Measurements from ENCODE around the gene ARHGAP24. TPM values are rescaled to one million over a fixed set of nuclear protein-coding genes. Genes with fewer than 3 reads are reported as not detected.

Gene ARHGAP24
- total RNA-seq, 4 donors from 2014 or later = 3.6 to 35.3 (median 7.2) TPM

DNA sequence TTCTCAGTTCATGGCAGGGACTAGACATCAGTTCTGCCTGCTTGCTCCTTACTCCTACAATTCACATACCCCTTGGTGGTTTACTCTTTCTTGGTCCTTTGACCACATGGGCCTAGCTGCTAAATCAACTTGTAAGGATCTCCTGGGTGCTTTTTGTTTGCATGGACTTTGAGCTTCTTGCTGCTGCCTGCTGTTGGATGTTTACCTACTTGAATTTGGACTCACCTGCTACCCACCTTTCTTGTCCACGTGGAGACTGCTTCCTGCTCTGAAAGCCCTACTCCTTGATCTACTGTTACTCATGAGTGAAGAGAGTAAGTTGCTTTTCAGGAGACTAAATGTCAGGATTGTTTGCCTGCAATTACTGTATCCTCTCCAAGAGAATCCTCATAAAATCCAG, 15.2 kb upstream of the ARHGAP24 start:
- no peak for DNase-seq
- no peaks in the 10 kb centered on the region for H3K36me3 ChIP-seq
- H3K4me3 ChIP-seq = no peak overlapping the region
- no peak for TF ChIP-seq POLR2A (IDR thresholded peaks at IDR 0.05)
- no peak for TF ChIP-seq CTCF (IDR thresholded peaks at IDR 0.05)
- no peak overlapping the region for H3K27ac ChIP-seq
- no peaks in the 10 kb centered on the region for H3K4me1 ChIP-seq
- H3K9me3 ChIP-seq = no peaks in the 10 kb centered on the region
- H3K27me3 ChIP-seq = no peaks in the 10 kb centered on the region
- WGBS, 2 donors = 67 to 69% methylated on average over 1 of the region's 1 CpG
- intact Hi-C loops (cut with DNase I) = no loop called here

DNA sequence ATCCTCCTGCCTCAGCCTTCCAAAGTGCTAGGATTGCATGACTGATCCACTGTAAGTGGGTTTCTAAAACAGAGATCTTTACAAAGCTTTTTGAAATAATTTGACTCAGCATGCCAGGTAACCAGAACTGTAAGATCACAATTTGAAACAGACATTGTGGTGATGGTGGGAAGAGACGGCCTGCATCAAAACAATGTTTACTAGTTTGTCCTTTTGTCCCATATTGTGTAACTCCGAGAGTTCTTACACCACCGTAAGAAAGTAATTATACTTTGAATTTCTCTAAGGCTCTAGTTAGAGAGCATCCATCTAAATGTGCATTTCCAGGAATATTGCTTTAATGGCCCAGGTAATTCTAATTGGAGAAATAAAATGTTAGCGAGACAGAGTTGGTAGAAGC, 594 bp upstream of the ARHGAP24 start:
- intact Hi-C loops (cut with DNase I) = no loop called here
- peaks cover 0 to 33% (median 5%) of the 10 kb centered on the region in 3 donors for H3K4me1 ChIP-seq
- TF ChIP-seq CTCF (IDR thresholded peaks at IDR 0.05) (no peak), POLR2A (IDR thresholded peaks at IDR 0.05) (no peak)
- WGBS, 2 donors = 34 to 54% methylated on average over 4 of the region's 4 CpGs
- no peaks in the 10 kb centered on the region for H3K36me3 ChIP-seq
- no peak for DNase-seq
- H3K27me3 ChIP-seq = peaks cover 0 to 3% (median 0%) of the 10 kb centered on the region in 4 donors
- H3K9me3 ChIP-seq = no peaks in the 10 kb centered on the region
- H3K4me3 ChIP-seq = peak overlapping the region in 3 of 4 donors; percentile 67 to 79 (median 73)
- peak overlapping the region in 3 of 4 donors; percentile 81 to 89 (median 82) for H3K27ac ChIP-seq

- TF ChIP-seq POLR2A (IDR thresholded peaks at IDR 0.05) (no peak), CTCF (IDR thresholded peaks at IDR 0.05) (no peak)
- no peak for DNase-seq
- Histone ChIP-seq H3K36me3 (no peaks in the 10 kb centered on the region), H3K27me3 (peaks cover 0 to 3% (median 0%) of the 10 kb centered on the region in 4 donors), H3K4me3 (peak overlapping the region; percentile 62 to 79 (median 70)), H3K9me3 (no peaks in the 10 kb centered on the region), H3K27ac (peak overlapping the region; percentile 81 to 89 (median 82)), H3K4me1 (peaks cover 0 to 33% (median 5%) of the 10 kb centered on the region in 3 donors)
- intact Hi-C loops (cut with DNase I) = no loop called here
- 3% methylated on average over 10 to 11 of the region's 21 CpGs for WGBS, 2 donors
Measured at GRCh38 chr4:85475631-85476233, 782 bp downstream of the ARHGAP24 start.

- Histone ChIP-seq H3K27me3 (peaks cover 0 to 3% (median 0%) of the 10 kb centered on the region in 4 donors), H3K9me3 (no peaks in the 10 kb centered on the region), H3K27ac (no peak overlapping the region), H3K4me3 (peak overlapping the region in 3 of 4 donors; percentile 11 to 79 (median 67)), H3K4me1 (peaks cover 0 to 33% (median 5%) of the 10 kb centered on the region in 3 donors), H3K36me3 (no peaks in the 10 kb centered on the region)
- intact Hi-C loops (cut with DNase I) = no loop called here
- WGBS, 2 donors = 36 to 44% methylated on average over 4 of the region's 4 CpGs
- no peak for DNase-seq
- TF ChIP-seq CTCF (IDR thresholded peaks at IDR 0.05) (no peak), POLR2A (IDR thresholded peaks at IDR 0.05) (no peak)
Measured at GRCh38 chr4:85476381-85476780, 1.4 kb downstream of the ARHGAP24 start.

DNA sequence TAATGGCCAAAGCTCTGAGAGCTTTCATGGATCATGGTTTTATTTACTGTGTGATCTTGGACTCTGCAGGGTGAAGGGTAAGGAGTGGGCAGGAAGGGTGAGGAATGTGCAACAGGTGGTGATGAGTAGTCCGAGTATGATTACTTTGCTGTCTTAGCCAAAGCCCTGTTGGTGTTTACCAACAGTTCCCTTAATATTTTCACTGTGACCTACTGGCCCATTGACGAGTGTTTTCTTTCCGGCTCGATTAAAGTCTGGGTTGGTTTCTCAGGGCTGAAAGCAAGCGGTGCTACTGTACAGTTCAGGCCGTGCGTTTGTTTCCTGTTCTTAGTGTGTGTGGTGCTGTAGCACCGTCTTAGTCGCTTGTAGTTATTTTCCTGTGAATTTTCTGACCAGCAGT, 2.6 kb downstream of the ARHGAP24 start:
- DNase-seq = no peak
- peaks cover 0 to 33% (median 5%) of the 10 kb centered on the region in 3 donors for H3K4me1 ChIP-seq
- H3K4me3 ChIP-seq = peak overlapping the region in 1 of 4 donors; percentile 3
- no peak overlapping the region for H3K27ac ChIP-seq
- intact Hi-C loops (cut with DNase I) = no loop called here
- no peak for TF ChIP-seq CTCF (IDR thresholded peaks at IDR 0.05)
- TF ChIP-seq POLR2A (IDR thresholded peaks at IDR 0.05) = no peak
- H3K27me3 ChIP-seq = peaks cover 0 to 3% (median 0%) of the 10 kb centered on the region in 4 donors
- WGBS, 2 donors = 83 to 97% methylated on average over 9 of the region's 9 CpGs
- H3K9me3 ChIP-seq = no peaks in the 10 kb centered on the region
- no peaks in the 10 kb centered on the region for H3K36me3 ChIP-seq

Data from esophagus squamous epithelium (tissue), 5 donors.